ENCODE data around the gene MIER1. TPM values are rescaled to one million over a fixed set of nuclear protein-coding genes. Genes with fewer than 3 reads are reported as not detected.

The MIER1 gene
- total and polyA plus RNA-seq, 9 donors = 16.2 to 51.2 (median 45.8) TPM

DNA sequence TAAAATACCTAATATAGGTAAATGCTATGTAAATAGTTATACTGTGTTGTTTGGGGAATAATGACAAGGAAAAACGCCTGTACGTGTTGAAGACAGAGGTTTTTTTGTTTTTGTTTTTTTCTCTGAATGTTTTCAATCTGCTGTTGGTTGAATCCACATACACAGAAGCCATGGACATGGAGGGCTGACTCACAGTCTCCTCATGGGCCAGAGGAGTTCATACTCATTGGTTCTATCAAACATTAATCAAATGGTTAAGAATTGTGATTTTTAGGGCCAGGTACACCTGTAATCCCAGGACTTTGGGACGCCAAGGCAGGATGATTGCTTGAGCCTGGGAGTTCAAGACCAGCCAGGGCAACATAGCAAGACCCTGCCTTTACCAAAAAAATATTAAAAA lies 20.5 kb downstream of the MIER1 start:
- intact Hi-C loops (cut with DNase I) = no loop called here
- Histone ChIP-seq H3K4me1 (ENCODE audit: insufficient read depth) (peaks cover 9% of the 10 kb centered on the region), H3K27me3 (no peaks in the 10 kb centered on the region)

GRCh38 chr1:66947267-66947666 lies 22.5 kb downstream of the MIER1 start:
- no peak overlapping the region for H3K4me3 ChIP-seq
- H3K27me3 ChIP-seq = no peaks in the 10 kb centered on the region
- no peak for DNase-seq
- 89 to 98% (median 92%) methylated on average over 1 of the region's 1 CpG for WGBS, 3 donors
- H3K36me3 ChIP-seq = no peaks in the 10 kb centered on the region
- TF ChIP-seq POLR2A (IDR thresholded peaks at IDR 0.05) = no peak
- TF ChIP-seq, protein P1, sequence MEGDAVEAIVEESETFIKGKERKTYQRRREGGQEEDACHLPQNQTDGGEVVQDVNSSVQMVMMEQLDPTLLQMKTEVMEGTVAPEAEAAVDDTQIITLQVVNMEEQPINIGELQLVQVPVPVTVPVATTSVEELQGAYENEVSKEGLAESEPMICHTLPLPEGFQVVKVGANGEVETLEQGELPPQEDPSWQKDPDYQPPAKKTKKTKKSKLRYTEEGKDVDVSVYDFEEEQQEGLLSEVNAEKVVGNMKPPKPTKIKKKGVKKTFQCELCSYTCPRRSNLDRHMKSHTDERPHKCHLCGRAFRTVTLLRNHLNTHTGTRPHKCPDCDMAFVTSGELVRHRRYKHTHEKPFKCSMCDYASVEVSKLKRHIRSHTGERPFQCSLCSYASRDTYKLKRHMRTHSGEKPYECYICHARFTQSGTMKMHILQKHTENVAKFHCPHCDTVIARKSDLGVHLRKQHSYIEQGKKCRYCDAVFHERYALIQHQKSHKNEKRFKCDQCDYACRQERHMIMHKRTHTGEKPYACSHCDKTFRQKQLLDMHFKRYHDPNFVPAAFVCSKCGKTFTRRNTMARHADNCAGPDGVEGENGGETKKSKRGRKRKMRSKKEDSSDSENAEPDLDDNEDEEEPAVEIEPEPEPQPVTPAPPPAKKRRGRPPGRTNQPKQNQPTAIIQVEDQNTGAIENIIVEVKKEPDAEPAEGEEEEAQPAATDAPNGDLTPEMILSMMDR (IDR thresholded peaks at IDR 0.05) = no peak
- TF ChIP-seq EP300 (IDR thresholded peaks at IDR 0.05) = no peak
- intact Hi-C loops (cut with DNase I) = no loop called here
- peaks cover 9% of the 10 kb centered on the region for H3K4me1 ChIP-seq (ENCODE audit: insufficient read depth)
- no peak overlapping the region for H3K27ac ChIP-seq
- H3K9me3 ChIP-seq = no peaks in the 10 kb centered on the region

More for the DNA sequence above, 20.5 kb downstream of the MIER1 start:
- H3K4me3 ChIP-seq = no peak overlapping the region
- WGBS, 3 donors = 84 to 95% (median 85%) methylated on average over 3 of the region's 3 CpGs
- H3K36me3 ChIP-seq = no peaks in the 10 kb centered on the region
- no peak overlapping the region for H3K27ac ChIP-seq
- H3K9me3 ChIP-seq = no peaks in the 10 kb centered on the region
- no peak for DNase-seq
- TF ChIP-seq EP300 (IDR thresholded peaks at IDR 0.05) (no peak), POLR2A (IDR thresholded peaks at IDR 0.05) (no peak)
- TF ChIP-seq, protein P1 (IDR thresholded peaks at IDR 0.05) = no peak

DNA sequence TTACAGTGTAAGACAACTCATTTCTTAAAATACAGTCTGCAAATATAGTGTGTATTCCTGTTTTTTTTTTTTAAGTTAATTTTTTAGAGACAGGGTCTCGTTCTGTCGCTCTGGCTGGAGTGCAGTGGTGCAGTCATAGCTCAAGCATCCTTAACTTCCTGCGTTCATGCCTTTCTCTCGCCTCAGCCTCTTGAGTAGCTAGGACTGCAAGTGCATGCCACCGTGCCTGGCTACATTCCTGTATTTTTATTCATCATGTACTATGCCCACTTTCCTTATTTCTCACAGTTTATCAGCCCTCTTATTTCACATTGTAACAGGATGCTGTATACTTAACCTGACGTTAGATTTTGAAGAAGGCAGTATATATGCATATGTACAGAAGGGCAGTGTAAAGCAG lies 26.7 kb downstream of the MIER1 start:
- H3K27ac ChIP-seq = no peak overlapping the region
- TF ChIP-seq POLR2A (IDR thresholded peaks at IDR 0.05) (no peak), EP300 (IDR thresholded peaks at IDR 0.05) (no peak)
- TF ChIP-seq, protein P1 (IDR thresholded peaks at IDR 0.05) = no peak
- intact Hi-C loops (cut with DNase I) = no loop called here
- no peaks in the 10 kb centered on the region for H3K27me3 ChIP-seq
- 84 to 92% (median 89%) methylated on average over 6 of the region's 6 CpGs for WGBS, 3 donors
- no peaks in the 10 kb centered on the region for H3K36me3 ChIP-seq
- H3K4me1 ChIP-seq (ENCODE audit: insufficient read depth) = peaks cover 2% of the 10 kb centered on the region
- no peak overlapping the region for H3K4me3 ChIP-seq
- DNase-seq = no peak
- no peaks in the 10 kb centered on the region for H3K9me3 ChIP-seq

DNA sequence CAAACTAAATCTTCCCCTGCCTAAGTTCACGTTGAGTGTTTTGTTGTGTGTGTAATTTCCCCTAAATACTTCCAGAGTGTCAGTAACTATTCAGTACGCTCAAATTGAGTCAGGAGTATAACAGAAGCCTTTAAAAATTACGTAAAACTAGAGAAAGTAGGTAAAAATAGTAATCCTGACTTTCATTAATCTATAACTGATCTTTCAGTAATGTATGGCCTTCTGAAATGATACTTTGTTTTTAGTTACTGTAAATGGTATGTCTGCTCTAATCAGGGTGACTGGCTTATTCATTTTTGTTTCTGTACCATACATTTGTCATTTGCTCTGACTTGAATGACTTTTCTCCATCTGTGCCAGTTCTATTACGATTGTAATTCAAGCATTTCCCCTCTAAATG lies 29.4 kb downstream of the MIER1 start:
- TF ChIP-seq POLR2A (IDR thresholded peaks at IDR 0.05) (no peak), EP300 (IDR thresholded peaks at IDR 0.05) (no peak)
- TF ChIP-seq, protein P1 (IDR thresholded peaks at IDR 0.05) = no peak
- WGBS, 3 donors = 88 to 93% (median 93%) methylated on average over 4 of the region's 4 CpGs
- no peaks in the 10 kb centered on the region for H3K36me3 ChIP-seq
- H3K9me3 ChIP-seq = no peaks in the 10 kb centered on the region
- no peaks in the 10 kb centered on the region for H3K4me1 ChIP-seq (ENCODE audit: insufficient read depth)
- intact Hi-C loops (cut with DNase I) = no loop called here
- H3K27ac ChIP-seq = no peak overlapping the region
- no peaks in the 10 kb centered on the region for H3K27me3 ChIP-seq
- no peak overlapping the region for H3K4me3 ChIP-seq
- no peak for DNase-seq

Data from ovary (tissue), 9 donors.